ENCODE measurements around the gene SQOR.

GRCh38 chr15:45704329-45705249, 69.8 kb downstream of the SQOR start:
- TF ChIP-seq, protein P1, sequence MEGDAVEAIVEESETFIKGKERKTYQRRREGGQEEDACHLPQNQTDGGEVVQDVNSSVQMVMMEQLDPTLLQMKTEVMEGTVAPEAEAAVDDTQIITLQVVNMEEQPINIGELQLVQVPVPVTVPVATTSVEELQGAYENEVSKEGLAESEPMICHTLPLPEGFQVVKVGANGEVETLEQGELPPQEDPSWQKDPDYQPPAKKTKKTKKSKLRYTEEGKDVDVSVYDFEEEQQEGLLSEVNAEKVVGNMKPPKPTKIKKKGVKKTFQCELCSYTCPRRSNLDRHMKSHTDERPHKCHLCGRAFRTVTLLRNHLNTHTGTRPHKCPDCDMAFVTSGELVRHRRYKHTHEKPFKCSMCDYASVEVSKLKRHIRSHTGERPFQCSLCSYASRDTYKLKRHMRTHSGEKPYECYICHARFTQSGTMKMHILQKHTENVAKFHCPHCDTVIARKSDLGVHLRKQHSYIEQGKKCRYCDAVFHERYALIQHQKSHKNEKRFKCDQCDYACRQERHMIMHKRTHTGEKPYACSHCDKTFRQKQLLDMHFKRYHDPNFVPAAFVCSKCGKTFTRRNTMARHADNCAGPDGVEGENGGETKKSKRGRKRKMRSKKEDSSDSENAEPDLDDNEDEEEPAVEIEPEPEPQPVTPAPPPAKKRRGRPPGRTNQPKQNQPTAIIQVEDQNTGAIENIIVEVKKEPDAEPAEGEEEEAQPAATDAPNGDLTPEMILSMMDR (IDR thresholded peaks at IDR 0.05), result no peak
- no peak for TF ChIP-seq POLR2A (IDR thresholded peaks at IDR 0.05)

Data from body of pancreas (tissue), 4 donors.